NCI-H82 treated with DMSO at 0.1 percent for 48 hours (cell line): ENCODE data around the gene NUP153.

Source experiments
- DNase-seq: peaks from one replicate; lab custom pipeline; 2025; ENCODE audit not compliant: unreplicated experiment; lab: John Stamatoyannopoulos, UW

Gene NUP153

DNA sequence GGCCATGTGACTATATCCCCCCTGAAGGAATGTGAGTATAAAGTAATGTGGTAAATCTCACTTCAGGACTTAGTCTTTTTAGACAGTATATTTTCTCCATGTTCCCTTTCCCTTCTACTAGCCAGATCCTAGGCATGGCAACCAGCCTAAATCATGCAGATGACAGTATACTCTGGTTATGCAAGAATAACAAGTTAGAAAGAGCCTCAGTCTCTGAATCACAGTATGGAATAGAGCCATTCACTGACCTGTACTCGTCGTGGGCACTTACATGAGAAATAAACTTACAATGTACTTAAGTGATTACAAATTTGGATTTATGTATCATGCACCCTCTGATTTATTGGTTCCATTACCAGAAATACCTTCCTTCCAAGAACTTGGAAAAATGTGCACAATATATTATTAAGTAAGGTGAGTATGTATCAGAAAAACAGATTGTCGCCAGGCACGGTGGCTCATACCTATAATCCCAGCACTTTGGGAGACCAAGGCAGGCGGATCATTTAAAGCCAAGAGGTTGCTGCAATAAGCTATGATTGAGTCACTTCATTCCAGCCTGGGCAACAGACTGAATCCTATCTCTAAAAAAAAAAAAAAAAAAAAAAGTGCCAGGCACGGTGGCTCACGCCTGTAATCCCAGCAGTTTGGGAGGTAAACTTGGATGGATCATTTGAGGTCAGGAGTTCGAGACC lies 131.7 kb downstream of the NUP153 start:
- no peak for DNase-seq

DNA sequence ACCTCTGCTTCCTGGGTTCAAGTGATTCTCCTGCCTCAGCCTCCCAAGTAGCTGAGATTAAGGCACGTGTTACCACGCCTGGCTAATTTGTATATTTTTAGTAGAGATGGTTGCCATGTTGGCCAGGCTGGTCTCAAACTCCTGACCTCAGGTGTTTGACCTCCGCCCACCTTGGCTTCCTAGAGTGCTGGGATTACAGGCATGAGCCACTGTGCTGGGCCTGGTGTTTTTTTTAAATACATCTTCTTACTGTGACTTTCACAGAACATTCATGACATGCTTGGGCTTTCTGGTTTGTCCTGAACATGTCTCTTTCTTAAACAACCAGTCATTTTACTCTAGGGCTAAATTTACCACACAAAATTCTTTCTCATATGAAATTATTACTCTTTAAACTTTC lies 141.3 kb downstream of the NUP153 start:
- no peak for DNase-seq
